Posterior cingulate gyrus (tissue), 11 donors: ENCODE data around the gene CPNE8.

Experiments used
- DNase-seq, 10 donors: peaks; one replicate each; pipeline versions ENCODE4 v3.0.0 to v3.0.0-alpha.2; 2020 to 2021; ENCODE audit warnings: mixed read lengths in 3 of 10
- intact Hi-C: fragments of 100-400 bp; cut with DNase I; formaldehyde crosslinking; loops from one replicate; pipeline ENCODE4 v1.15.1; 2023

Gene CPNE8

DNA sequence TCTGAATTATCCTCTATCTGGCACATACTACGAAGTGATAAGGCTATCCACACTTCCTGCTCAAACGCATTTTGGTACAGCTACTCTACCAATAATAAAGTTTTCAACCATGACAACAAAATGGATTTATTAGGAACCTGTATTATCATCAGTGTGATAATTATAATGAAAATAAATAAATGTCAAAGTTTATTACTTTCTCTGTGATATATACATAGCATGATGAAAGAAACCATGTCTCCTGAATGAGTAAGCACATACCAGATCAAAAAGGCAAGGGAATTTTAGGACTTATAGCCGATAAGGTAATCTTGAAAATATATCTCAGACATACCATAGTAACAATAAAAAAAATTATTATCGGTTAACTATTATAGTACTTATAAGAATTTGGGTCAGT, 61.1 kb downstream of the CPNE8 start:
- intact Hi-C loops = no loop called here
- no peak for DNase-seq

DNA sequence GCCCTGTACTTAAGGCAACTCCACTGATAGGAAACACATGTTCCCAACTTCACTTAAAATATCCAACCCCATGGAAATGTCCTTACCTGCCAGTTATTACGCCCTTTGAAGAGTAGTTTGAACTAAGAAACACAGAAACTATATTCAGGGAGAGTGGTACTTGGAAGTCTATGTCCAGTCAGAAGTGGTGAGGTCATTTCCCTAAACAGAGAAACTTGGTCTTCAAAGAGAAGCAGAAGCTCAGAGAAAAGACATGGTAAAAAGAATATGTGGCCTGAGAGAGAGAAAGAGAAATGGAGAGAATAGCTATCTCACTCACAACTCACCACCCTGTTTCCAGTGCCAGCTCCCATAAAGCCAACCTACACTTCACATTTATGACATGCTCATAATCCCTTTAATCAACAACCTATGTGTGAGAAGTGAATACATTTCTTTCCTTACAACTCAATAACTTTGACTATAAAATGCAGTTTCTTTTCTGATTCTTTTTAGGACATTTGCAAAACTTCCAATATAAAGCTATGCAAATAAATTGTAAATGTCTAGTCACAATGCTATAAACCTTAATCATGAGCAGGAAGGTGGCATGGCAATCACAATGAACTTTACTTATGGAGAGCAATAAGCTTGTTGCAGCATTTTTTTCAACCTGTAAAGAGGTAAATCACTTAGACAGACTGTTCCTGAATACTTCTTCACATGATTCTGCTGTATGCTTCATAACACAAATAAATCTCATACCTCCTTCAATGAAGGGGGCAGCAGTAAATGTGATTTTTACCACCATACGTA, 67.1 kb downstream of the CPNE8 start:
- intact Hi-C loops = no loop called here

DNA sequence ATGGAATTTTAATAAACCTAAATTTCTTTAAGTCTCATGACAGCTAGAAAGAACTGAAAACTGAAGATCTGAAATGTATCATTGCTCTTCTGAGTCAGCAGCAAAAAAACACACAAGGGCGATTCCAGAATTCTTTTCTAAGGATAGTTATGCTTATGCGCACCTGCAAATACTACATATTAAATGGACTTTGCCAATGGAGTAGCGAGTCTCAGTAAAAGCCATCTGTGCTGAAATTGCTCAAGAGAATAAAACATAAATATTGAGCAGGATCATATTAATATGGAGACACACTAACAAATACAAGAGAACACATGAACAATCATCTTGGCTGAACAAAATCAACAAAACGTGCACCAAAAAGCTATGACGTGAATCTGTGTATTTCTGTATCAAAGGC, 73.7 kb downstream of the CPNE8 start:
- intact Hi-C loops = no loop called here
- DNase-seq = no peak

More for the DNA sequence above, 67.1 kb downstream of the CPNE8 start:
- no peak for DNase-seq

DNA sequence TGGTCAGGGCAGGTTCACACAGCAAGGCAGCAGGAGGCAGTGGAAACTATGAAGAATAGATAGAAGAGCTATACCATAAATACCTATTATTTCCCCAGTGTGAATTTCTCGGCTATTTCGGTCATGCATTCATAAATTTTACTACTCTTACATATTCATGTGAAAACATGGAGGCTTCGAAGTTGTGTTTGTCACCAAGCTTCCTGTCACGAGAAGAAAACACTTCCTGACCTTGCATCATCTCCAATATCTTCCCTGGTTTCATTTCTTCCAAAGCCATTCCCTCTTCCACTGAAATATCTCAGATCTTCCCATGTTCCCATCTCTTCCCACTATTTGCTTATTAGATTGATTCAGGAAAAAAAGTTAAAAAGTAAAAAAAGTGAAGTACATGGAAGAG, 80.4 kb downstream of the CPNE8 start:
- intact Hi-C loops = no loop called here
- DNase-seq = no peak

DNA sequence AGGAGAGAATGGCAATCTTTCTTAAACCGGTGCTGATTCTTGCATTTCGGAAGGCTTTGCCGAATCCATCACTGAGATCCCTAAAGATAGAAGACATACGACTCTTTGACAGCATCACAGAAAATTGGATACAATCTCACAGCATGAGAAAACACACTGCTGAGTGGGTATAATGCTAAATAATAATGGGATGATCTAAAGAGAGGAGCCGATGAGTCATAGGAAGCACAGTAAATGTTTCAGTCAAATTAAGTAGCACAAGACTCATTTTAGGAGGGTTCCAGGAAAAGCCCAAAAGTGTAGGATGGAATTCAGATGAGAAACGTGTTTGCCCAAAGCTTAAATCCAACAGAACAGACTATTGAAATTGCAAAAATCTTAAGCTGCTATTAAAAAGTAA, 81.7 kb downstream of the CPNE8 start:
- no peak for DNase-seq
- intact Hi-C loops = no loop called here

DNA sequence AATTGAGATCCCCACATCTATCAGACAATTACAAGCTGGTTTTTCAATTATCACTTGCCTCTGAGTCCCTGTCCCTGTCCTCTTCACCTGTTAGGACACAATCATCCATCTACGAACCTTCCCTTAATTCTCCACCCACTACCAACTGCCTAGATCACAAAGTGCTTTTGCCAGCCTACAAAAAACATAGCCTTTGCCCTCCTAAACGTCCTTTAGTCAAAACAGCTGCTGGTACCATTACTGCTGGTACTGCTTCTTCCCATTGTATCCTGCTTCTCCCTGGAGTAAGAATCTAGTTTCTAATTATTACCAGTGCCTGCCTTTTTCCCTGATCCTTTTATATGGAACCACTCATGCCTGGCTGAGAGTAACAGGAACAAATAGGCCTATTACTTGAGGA, 82.1 kb downstream of the CPNE8 start:
- intact Hi-C loops = no loop called here
- DNase-seq = no peak

DNA sequence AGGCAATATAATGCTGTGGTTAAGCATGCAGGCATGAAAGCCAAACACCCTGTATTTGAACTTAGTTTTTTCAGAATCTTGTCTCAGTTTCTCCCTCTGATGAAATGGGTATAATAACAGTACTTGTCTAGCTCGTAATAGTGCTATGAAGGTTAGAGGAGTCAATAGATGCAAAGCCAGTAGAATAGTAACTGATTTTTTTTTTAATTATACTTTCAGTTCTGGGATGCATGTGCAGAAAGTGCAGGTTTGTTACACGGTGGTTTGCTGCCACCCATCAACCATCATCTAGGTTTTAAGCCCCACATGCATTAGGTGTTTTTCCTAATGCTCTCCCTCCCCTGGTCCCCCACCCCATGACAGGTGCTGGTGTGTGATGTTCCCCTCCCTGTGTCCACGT, 87.4 kb downstream of the CPNE8 start:
- DNase-seq = no peak
- intact Hi-C loops = no loop called here

DNA sequence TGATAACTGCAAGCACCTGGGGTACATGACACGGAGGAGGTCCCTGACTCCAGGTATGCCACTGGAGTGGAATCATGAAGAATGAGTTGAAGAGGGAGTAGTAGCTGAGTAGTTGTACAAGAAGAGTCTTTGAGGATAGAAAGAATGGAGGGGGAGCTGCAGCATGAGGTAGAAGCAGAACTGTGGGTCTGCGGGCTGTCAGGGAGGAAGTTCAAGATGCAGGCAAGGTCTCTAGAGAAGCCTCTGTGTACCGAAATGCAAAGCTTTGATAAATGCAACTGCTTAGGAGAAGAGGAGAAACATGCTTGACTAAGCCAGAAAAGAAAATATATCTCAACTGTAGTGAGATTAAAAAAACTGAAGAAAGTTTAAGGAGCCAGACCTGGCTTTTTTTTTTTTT, 91.5 kb downstream of the CPNE8 start:
- intact Hi-C loops = no loop called here
- no peak for DNase-seq

DNA sequence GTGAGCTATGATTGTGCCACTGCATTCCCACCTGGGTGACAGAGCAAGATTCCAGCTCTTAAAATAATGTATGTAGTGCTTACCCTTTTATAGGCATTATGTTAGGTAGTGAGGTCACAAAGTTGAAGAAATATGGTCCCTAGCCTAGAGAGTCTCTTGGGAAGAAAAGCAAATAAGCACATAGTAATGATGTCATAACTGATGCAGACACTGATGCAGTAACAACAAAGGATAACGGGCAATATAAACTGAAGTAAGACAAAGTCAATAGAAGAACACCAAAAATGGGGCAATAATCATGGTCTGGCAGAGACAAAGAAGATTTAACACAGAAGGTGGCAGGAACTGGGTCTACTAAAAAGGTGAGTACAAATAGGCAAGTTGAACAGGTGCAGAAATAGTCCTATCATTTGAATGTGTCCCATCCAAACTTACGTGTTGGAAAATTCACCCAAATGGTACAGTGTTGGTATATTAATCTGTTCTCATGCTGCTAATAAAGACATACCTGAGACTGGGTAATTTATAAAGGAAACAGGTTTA, 93.5 kb downstream of the CPNE8 start:
- intact Hi-C loops = no loop called here
- no peak for DNase-seq

DNA sequence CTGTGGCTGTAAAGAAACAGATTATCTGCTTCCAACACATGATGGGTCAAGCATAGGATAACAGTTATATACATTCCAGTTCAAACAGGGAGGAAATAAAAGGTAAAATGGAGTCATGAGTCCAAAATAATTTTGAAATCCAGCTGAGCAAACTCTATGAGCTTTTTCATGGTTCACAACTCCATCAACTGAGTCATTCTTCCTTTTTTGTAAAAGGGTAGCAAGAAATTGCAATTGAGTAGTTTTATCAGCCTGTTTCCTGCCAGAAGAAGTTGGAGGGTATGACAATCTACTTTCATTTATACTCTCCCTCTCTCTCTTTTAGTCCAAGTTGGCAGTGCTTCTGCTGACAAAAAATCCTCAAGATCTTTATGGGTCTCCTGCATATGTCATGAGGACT, 95.6 kb downstream of the CPNE8 start:
- intact Hi-C loops = no loop called here
- no peak for DNase-seq

DNA sequence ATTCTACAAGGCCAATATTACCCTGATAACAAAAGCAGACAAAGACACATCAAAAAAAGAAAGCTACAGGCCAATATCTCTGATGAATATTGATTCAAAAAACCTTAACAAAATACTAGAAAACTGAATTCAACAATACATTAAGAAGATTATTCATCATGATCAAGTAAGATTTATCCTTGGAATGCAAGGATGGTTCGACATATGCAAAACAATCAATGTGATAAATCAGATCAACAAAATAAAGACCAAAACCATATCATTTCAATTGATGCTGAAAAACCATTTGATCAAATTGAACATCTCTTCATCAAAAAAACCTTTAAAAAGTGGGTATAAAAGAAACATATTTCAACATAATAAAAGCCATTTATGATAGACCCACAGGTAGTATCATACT, 117.3 kb downstream of the CPNE8 start:
- intact Hi-C loops = no loop called here
- DNase-seq = no peak

DNA sequence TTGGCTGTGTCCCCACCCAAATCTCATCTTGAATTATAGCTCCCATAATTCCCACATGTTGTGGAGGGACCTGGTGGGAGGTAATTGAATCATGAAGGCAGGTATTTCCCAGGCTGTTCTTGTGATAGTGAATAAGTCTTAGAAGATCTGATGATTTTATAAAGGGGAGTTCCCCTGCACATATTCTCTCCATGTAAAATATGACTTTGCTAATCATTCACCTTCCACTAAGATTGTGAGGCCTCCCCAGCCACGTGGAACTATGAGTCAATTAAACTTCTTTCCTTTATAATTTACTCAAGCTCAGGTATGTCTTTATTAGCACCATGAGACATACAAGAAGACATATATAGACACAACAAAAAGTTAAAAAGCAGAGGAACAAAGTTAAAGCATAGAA, 120.0 kb downstream of the CPNE8 start:
- intact Hi-C loops = no loop called here
- no peak for DNase-seq

DNA sequence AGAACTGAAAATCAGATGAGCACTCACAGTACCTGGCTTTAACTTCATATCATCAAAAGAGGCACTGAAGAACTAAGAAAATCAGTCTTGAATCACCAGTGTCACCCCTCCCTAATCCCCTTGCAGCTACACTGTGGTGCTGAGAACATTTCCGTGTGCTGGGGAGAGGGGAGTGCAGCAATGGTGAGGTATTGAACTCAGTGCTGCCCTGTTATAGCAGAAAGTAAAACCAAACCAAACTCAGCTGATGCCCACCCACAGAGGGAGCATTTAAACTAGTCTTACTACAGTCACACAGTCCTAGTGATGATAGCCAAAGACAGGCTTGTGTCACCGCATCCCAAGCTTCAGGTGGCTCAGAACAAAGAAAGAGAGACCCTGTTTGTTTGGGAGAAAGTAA, 122.1 kb downstream of the CPNE8 start:
- no peak for DNase-seq
- intact Hi-C loops = no loop called here

DNA sequence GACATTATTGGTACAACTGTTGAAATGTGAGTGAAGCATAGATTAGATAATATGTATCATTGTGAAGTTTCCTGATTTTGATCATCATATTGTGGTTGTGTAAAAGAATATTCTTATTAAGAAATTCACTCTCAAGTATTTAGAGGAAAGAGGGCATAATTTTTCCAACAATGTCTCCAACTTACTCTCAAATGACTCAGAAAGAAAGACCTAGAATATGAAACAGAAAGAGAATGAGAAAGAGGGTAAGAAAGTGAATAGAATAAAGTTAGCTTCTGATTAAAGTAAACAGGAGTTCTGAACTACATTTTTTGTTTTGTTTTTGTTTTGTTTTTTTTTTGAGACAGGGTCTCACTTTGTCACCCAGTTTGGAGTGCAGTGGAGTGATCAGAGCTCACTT, 123.0 kb downstream of the CPNE8 start:
- intact Hi-C loops = no loop called here
- DNase-seq = no peak

DNA sequence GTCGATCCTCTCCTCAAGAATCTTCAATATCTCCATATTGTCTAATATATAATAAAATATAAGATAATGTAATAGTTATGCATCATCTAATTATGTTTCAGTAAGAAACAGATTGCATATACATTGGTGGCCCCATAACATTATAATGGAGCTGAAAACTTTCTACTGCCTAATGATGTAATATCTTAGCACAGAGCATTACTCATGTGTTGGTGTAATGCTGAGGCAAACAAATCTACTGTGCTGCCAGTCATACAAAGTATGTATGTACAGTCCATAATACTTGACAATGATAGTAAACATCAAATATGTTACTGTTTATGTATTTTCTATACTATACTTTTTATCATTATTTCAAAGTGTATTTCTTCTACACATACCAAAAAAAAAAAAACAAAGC, 128.7 kb downstream of the CPNE8 start:
- intact Hi-C loops = no loop called here
- DNase-seq = no peak

DNA sequence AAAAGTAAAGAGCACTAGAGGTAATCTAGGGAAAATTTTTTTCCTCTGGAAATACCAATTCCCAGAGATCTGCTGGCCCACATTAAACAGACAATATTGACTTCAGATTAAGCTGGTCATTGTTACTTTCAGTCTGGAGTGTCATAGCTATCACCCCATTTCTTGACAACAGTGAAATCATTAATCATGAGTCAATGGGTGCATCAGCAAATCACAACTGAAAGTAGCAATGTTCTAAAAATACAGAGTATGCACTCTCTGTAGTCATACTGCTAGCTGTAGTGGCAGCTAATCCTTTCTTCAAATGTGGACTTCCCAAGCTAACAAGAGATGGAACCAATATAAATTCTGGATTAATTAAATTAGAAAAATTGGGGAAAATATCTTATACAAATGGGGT, 129.9 kb downstream of the CPNE8 start:
- intact Hi-C loops = no loop called here
- no peak for DNase-seq

DNA sequence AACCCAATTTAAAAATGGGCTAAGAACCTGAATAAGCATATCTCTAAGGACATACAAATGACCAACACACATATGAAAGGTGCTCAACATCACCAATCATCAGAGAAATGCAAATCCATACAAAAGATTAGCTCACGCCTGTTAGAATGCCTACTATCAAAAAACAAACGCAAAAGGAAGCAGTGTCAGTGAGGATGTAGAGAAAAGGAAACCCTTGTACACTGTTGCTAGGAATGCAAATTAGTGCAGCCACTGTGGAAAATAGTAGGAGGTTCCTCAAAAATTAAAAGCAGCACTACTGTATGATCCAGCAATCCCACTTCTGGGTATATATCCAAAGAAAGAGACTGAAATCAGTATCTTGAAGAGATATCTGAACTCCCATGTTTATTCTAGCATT, 133.0 kb downstream of the CPNE8 start:
- intact Hi-C loops = no loop called here

DNA sequence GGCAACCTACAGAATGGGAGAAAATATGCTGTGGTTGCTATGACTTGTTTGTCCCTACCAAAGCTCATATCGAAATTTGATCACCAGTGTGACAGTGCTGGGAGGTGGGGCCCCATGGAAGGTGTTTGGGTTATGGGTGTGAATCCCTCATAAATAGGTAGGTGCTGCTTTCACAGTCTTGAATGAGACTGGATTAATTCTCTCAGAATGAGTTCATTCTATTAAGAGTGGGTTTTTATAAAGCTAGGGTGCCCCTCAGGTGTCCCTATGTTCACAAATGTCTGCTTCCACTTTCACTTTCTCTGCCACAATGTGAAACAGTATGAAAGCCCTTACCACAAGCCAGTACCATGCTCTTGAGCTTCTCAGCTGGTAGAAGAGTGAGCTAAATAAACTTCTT, 133.5 kb downstream of the CPNE8 start:
- intact Hi-C loops = no loop called here

More for the DNA sequence above, 133.0 kb downstream of the CPNE8 start:
- no peak for DNase-seq

DNA sequence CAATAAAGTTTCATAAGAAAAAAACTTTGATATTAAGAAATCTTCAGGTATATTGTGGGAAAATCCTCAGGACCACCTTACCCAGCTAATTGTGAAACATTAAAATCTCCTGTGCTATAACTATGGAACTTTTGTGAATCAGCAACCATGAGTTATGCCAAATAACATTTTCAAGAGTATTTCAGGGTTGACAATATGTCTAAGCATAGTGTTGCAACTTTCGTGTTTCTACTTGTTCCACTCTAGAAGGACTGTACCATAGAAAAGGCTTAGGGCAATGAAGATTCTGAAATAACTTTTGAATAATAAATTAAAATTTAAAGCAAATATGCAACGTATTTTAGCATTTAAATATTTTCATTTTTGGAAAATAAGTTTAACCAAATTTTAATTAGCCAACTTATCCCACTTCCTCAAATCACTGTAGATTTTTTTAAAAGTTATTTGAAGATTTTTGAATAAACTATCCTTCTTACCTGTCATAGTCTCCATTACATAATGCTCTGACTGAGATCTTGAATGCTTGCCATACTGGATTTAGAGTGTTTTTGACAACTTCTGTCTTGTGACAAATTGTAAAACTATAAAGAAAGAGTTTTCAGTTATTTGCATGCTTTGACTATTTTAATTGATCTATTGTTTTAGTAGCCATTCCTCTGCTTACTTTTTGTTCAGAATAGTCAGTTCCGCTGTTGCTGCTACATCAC, 143.6 kb downstream of the CPNE8 start:
- intact Hi-C loops = no loop called here
- no peak for DNase-seq

More for the DNA sequence above, 133.5 kb downstream of the CPNE8 start:
- no peak for DNase-seq

DNA sequence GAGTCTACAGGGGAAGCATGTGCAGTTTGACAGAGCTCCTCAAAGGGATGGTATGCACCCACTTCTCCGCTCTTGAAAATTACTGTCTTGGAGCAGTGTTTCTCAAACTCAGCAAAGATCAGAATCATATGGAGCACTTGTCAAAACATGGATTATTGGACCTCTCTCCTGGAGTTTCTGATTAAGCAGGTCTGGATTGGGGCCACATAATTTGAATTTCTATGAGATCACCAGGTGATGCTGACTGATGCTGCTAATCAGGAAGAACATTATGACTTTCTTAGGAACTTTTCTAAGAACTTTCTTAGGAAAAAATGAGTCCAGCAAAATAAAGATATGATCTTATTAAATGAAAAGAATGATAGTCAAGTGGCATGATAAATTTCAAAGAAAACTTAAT, 144.3 kb downstream of the CPNE8 start:
- DNase-seq = no peak
- intact Hi-C loops = no loop called here

DNA sequence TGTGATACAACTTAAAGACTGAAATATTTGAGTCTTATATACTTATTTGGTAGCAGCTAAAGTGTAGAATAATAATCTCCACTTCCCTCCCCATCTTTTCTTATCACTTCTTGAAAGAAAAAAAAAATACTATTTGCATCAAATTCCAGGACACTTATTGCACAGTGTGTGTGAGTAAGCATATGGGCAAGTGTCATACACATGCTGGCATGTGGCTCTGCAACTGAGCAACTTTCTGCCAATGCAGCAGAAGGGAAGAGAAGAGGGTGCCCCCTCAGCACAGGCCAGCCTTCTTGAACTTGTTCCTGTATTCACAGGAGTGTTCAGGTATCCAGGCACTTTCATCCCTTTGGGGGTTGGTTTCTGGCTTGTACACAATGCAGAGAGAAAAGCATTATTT, 145.8 kb downstream of the CPNE8 start:
- no peak for DNase-seq
- intact Hi-C loops = no loop called here

DNA sequence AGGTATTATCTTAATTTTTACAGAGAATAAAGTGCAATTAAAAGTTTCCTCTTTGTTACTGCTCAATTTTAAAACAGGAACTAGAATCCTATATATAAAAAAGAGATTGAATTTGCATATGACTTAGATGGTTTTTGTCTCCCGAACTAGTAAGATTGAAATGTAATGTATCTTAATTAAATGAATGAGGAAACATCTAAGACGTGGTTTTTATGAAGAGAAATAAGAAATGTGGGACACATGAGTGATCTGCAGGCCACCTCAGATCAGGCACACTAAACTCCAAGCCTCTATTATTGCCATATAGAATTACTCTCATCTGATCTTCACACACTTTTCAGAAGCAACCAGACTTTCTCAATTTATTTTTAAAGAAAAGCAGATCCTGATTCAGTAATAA, 158.6 kb downstream of the CPNE8 start:
- intact Hi-C loops = no loop called here
- DNase-seq = no peak
